Measurements from ENCODE around the gene STK26. TPM values are rescaled to one million over a fixed set of nuclear protein-coding genes. Genes with fewer than 3 reads are reported as not detected.
A peak's percentile ranks its signal among the peaks of the same experiment; 100 is the strongest.

Gene STK26
- polyA plus RNA-seq, 3 donors, result 11.7 to 25.1 (median 22.2) TPM

DNA sequence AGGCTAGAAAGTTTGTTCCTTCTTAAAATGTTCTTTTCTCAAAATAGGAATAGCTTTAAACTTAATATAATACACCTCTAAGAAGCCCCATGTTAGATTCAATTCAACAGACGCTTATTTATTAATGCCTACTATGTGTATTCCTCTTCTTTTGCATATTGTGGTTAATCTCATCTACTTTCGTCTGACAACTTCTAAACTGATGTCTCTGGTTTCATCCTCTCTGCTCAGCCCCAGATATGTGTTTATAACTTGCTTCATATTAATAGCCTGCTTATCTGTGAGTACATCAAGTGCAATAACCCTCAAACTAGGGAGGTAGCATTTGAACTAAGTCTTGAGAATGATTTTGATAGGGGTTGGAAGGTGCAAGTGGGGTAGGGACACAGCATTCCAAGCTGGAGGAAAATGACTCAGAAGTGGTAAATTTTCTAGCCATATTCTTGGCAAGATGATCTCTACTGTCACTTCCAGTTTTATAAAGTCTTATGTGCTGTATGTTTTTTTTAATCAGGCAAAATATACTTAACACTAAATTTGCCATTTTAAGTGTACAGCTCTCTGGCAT, 37.0 kb downstream of the STK26 start:
- Histone ChIP-seq H3K79me2 (ENCODE audit: insufficient read depth, low read length) (peaks cover 19% of the 10 kb centered on the region), H3K9ac (ENCODE audit: insufficient read depth, low read length, poor library complexity, severe bottlenecking) (no peak overlapping the region), H3K4me2 (replicated peaks; ENCODE audit: extremely low read depth, low read length, poor library complexity, severe bottlenecking) (no peak overlapping the region), H4K20me1 (ENCODE audit: insufficient read depth, low read length) (no peaks in the 10 kb centered on the region), H3K9me3 (replicated peaks in 1 of 2; ENCODE audit: control insufficient read depth in 1 of 2, insufficient read depth in 1 of 2, low read length in 2 of 2) (no peaks in the 10 kb centered on the region), H3K27ac (ENCODE audit: low read depth in 1 of 2, low read length in 2 of 2) (no peak overlapping the region), H2AFZ (ENCODE audit: insufficient read depth, low read depth, low read length, poor library complexity, severe bottlenecking) (no peak overlapping the region), H3K4me3 (replicated peaks in 1 of 3; ENCODE audit: low read depth in 2 of 3, low read length in 3 of 3) (no peak overlapping the region), H3K4me1 (ENCODE audit: control insufficient read depth in 1 of 2, insufficient read depth in 2 of 2, low read length in 2 of 2) (no peaks in the 10 kb centered on the region), H3K27me3 (ENCODE audit: control insufficient read depth in 2 of 2, insufficient read depth in 2 of 2, low read length in 2 of 2) (peaks cover 0 to 18% of the 10 kb centered on the region in 2 donors), H3K36me3 (replicated peaks in 1 of 2; ENCODE audit: control insufficient read depth in 1 of 2, insufficient read depth in 2 of 2, low read length in 2 of 2) (peaks cover 6 to 13% of the 10 kb centered on the region in 2 donors)
- peaks cover 0 to 2% (median 0%) of the 10 kb centered on the region in 7 donors for H3K9me3 Mint-ChIP-seq
- no CpG with 5 or more reads among the region's 2 CpGs for whole genome bisulfite sequencing (ENCODE audit: insufficient coverage)
- TF ChIP-seq, protein P1, sequence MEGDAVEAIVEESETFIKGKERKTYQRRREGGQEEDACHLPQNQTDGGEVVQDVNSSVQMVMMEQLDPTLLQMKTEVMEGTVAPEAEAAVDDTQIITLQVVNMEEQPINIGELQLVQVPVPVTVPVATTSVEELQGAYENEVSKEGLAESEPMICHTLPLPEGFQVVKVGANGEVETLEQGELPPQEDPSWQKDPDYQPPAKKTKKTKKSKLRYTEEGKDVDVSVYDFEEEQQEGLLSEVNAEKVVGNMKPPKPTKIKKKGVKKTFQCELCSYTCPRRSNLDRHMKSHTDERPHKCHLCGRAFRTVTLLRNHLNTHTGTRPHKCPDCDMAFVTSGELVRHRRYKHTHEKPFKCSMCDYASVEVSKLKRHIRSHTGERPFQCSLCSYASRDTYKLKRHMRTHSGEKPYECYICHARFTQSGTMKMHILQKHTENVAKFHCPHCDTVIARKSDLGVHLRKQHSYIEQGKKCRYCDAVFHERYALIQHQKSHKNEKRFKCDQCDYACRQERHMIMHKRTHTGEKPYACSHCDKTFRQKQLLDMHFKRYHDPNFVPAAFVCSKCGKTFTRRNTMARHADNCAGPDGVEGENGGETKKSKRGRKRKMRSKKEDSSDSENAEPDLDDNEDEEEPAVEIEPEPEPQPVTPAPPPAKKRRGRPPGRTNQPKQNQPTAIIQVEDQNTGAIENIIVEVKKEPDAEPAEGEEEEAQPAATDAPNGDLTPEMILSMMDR (IDR thresholded peaks at IDR 0.05), result no peak
- H3K27me3 Mint-ChIP-seq (ENCODE audit: low read depth in 3 of 3), result peaks cover 0 to 15% (median 0%) of the 10 kb centered on the region in 3 donors
- peaks cover 18 to 25% of the 10 kb centered on the region in 2 donors for H3K36me3 Mint-ChIP-seq
- DNase-seq, result no peak
- no peaks in the 10 kb centered on the region for H3K4me1 Mint-ChIP-seq
- H3K27ac Mint-ChIP-seq, result peak overlapping the region in 1 of 7 donors; percentile 37
- intact Hi-C loops (cut with micrococcal nuclease), result no loop called here
- H3K4me3 Mint-ChIP-seq, result no peak overlapping the region

DNA sequence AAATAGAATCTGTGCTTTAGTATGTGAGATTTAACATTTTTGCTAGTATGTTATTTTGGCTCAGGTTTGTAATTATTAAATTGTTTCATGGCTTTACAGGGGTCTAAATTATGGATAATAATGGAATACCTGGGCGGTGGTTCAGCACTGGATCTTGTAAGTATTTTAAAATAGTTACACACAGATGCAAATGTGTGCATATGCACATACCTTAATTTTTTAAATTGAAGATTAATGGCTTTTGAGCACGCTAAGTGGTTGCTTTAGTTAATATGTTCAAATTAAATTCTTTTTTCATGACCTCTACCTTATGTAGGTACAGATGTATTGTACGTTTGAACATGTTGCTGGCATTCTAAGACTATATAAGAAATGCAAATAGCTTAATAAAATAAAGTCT, 40.2 kb downstream of the STK26 start:
- H3K36me3 Mint-ChIP-seq, result peaks cover 15 to 18% of the 10 kb centered on the region in 2 donors
- intact Hi-C loops (cut with micrococcal nuclease), result no loop called here
- no peak overlapping the region for H2AFZ ChIP-seq (ENCODE audit: insufficient read depth, low read depth, low read length, poor library complexity, severe bottlenecking)
- no peak for DNase-seq
- H3K27ac ChIP-seq (ENCODE audit: low read depth in 1 of 2, low read length in 2 of 2), result no peak overlapping the region
- no peak overlapping the region for H3K4me3 Mint-ChIP-seq
- H3K27me3 Mint-ChIP-seq (ENCODE audit: low read depth in 3 of 3), result peaks cover 0 to 10% (median 0%) of the 10 kb centered on the region in 3 donors
- H3K79me2 ChIP-seq (ENCODE audit: insufficient read depth, low read length), result no peaks in the 10 kb centered on the region
- H3K4me2 ChIP-seq (replicated peaks; ENCODE audit: extremely low read depth, low read length, poor library complexity, severe bottlenecking), result no peak overlapping the region
- no peaks in the 10 kb centered on the region for H4K20me1 ChIP-seq (ENCODE audit: insufficient read depth, low read length)
- TF ChIP-seq, protein P1 (IDR thresholded peaks at IDR 0.05), result no peak
- H3K27ac Mint-ChIP-seq, result peak overlapping the region in 1 of 7 donors; percentile 57
- peaks cover 0 to 22% of the 10 kb centered on the region in 2 donors for H3K27me3 ChIP-seq (ENCODE audit: control insufficient read depth in 2 of 2, insufficient read depth in 2 of 2, low read length in 2 of 2)
- H3K4me1 Mint-ChIP-seq, result no peaks in the 10 kb centered on the region
- no peaks in the 10 kb centered on the region for H3K4me1 ChIP-seq (ENCODE audit: control insufficient read depth in 1 of 2, insufficient read depth in 2 of 2, low read length in 2 of 2)
- H3K9ac ChIP-seq (ENCODE audit: insufficient read depth, low read length, poor library complexity, severe bottlenecking), result no peak overlapping the region
- peaks cover 1 to 5% of the 10 kb centered on the region in 2 donors for H3K36me3 ChIP-seq (replicated peaks in 1 of 2; ENCODE audit: control insufficient read depth in 1 of 2, insufficient read depth in 2 of 2, low read length in 2 of 2)
- WGBS (ENCODE audit: insufficient coverage), result no CpG with 5 or more reads among the region's 3 CpGs
- no peaks in the 10 kb centered on the region for H3K9me3 ChIP-seq (replicated peaks in 1 of 2; ENCODE audit: control insufficient read depth in 1 of 2, insufficient read depth in 1 of 2, low read length in 2 of 2)
- no peak overlapping the region for H3K4me3 ChIP-seq (replicated peaks in 1 of 3; ENCODE audit: low read depth in 2 of 3, low read length in 3 of 3)
- peaks cover 0 to 2% (median 0%) of the 10 kb centered on the region in 7 donors for H3K9me3 Mint-ChIP-seq

Measured in CD14-positive monocyte (primary cell).